GM15510 (cell line): ENCODE measurements around the gene CACNA2D3.

Experiments used
- POLR2A ChIP-seq: IDR thresholded peaks from 3 replicates; pipeline ENCODE4 v1.6.1; 2011; ENCODE audit warnings: borderline replicate concordance; ENCODE audit not compliant: insufficient read length; ENCODE audit errors: extremely low read depth

Gene CACNA2D3

DNA sequence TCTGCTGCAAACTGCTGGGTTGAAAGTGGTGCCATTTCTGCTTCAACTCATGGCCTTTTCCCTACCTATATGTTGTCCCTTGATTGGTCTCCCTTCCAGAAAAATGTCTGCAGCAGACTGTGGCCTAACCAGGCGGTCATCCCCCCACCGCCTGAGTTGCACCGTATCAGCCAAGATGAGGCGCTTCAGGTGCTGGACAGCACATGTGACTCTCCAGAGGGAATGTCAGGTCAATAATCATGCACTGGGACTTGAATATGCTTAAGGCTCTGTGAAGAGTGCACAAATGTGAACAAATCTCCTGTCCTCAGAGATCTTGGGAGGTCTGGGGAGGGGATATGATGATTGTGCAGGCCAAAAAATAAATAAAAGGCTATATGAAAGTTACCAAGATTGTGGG is 773.3 kb downstream of the CACNA2D3 start:
- no peak for TF ChIP-seq POLR2A

DNA sequence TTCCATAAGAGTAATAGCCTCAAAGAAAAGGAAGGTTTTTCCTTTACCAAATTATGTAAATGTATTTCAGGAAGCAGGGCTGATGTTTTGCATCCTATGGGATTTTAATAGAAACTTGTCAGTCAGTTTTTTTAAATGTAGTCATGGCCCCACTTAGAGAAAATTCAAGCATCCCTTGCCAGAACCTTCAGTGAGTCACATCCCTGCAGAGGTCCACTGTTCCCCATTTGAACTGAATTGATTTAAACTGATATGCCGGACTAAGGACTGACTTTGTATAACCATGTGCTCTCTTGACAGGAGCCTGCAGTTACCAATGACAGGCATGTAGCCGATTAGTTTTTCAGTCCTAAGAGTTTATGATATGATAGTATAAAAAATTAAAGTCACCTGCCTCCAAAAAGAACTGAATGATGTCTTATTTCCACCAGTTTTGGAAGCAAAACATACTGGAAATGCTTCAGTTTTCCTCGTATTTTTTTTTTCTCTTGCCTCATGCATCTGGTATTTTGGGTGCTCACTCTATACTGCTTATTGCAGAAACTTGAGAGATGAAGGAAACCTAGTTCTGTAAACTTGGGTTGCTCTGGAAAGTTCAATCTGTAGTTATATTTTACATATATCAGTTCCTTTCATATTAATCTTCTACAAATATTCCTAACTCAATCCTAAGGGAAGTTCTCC is 774.8 kb downstream of the CACNA2D3 start:
- no peak for TF ChIP-seq POLR2A

DNA sequence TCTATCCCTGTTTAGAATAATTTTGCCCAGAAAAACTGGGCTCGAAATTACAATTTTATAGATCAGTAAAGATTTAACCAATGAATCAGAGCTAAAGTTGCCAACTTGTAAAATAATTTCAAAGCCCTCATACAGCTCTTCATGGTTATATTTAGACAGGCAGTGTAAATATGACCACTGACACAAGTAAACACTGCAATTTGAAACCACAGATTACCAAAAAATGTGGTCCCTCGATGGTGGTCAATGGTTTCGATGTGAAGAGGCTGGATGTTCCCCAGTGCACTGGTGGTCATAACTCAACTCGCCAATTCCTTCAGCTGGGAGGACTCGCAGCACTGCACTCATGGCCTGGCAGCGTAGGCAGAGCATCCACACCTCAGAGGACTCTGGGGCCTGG is 776.9 kb downstream of the CACNA2D3 start:
- no peak for TF ChIP-seq POLR2A

DNA sequence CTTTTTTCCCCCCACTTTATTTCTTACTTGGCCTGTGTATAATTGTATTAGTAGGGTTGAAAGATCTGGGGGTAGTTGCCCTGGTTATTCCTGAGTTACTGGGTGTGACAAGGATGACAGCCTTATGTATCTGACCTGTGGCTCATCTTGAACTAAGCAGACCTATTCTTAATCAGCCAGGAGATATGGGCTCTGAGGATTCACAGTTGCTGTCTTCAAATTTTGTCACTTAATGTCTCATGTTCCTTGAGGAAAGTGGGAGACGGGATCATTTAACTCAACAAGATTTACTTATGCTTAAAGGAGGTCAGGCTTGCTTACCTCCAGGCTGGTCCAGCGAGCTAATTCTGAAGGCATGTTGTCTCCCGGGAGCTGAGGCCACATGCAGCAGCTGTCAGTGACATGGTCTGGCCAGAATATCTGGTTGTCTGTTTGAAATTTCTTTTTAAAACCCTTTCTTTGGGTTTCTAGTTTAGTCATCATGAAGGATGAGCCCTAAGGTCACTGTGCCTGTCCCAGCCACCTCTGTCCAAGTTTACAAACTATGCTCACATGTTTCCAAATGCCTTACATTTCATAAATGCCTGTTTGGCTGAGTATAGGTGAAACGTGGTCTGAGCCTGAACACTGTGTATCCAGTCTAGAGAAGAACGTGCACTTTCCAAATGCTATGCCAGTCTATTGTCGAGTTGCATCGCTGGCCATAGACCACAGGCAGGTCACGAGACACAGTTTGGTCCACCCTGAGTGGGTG is 778.7 kb downstream of the CACNA2D3 start:
- TF ChIP-seq POLR2A: no peak

DNA sequence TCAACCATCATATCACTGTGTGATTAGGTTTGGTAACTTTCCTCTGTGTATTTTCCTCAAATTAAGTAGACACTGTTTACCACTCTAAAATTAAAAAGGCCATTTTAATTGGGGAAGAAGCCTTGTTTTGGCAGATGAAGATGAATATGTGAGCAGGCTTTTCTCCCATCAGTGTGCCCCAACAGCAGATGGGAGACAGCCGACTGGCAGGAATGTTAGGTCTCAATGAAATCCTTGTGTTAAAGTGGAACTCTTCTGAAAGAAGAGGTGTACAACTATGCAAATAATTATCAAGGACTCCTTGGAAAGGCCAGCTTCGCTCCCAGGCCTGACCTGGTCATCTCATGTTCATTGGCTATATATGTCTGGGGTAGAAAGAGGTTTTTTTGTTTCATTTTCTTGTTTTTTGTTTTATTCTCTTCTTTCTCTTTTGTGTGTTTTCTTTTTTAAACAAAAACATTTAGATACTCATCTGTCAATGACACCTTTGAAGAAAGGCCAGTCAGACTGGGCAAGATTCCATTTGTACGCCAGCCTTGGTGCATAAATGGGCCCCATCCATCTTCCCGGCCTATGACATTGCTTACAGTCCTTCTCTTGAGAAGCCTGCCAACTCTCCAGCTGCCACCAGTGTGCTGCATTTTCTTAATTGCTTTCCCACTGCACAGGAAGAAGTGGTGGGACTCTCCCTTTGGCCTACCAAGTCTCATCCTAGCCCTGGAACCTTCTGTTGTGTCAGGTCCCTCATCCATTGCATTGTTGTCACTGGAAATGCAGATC is 779.7 kb downstream of the CACNA2D3 start:
- TF ChIP-seq POLR2A: no peak

DNA sequence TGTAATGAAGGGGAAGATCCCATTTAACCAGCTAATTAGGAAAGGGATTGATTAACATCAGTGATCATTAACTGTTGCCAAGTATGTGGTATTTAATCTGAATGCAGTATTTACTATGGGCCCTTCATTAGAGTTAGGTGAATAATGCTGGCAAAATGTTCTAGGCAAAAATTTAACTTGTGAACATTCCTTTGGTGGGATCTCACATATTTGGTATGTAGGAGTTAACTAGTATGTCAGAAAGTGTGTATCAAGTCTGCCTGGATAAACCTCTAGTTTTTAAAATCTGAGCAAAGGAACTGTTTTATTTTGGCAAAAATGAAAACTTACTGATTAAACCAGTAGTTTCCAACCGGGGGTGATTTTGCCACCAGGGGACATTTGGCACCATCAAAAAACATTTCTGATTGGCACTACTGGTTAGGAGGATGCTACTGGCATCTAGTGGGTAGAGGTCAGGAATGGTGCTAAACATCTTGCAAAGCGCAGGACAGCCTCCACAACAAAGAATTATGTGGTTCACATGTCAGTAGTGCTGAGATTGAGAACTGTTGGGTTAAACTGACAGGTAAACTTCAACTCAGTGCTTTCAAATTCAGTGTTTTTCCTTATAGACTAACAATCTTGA is 783.0 kb downstream of the CACNA2D3 start:
- TF ChIP-seq POLR2A: no peak

DNA sequence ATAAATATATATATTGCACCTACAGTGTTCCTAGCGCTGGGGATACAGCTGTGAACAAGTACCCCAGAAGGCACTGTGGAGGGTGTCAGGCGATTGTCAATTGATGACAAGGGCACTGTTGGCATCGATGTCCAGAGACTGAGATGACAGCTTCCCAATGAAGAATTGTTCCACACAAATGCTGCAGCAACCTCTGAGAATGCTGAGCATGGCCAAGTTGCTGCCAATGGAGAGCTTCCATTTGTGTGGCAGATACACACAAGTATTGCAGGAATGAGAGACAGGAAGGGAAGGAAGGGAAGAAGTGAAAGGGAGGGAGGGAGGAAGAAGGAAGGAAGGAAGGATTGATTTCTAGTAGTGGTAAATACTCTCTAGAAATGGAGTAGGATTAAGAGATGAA is 783.6 kb downstream of the CACNA2D3 start:
- no peak for TF ChIP-seq POLR2A

DNA sequence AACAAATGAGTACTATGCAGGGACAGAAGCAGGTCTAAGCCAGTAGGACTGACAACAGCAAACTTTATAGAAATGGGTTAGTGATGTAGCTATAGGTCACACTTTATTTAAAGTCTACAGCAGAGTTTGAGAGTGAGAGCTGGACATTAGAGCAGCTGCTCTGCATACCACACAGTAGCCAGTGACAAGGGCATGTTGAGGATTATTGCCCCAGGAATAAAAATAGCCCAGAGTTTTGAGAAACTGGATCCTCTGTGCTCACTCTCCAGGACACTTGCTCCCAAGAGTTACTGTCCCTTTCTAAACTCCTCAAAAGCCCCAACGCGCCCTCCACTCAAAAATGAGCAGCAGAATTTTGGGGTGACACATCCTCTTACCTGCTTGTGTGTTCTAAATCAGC is 784.4 kb downstream of the CACNA2D3 start:
- TF ChIP-seq POLR2A: no peak

DNA sequence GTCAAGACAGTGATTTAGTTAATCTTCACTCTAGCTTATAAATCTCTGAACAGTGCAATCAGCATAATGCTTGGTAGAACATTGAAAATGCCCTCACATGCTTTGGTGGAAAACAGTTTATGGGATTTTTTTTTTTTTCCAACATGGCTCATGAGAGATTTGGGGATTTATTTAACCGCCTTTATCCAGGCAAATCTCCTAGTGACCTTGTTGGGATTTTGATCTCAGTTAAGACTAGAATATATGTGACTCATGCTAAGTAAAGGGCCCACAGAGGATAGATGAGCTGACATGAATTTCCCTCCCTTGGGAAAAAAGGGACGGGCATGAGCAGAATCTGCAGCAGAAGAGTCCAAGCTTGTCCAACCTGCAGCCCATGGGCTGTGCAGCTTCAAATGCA is 786.8 kb downstream of the CACNA2D3 start:
- TF ChIP-seq POLR2A: no peak

DNA sequence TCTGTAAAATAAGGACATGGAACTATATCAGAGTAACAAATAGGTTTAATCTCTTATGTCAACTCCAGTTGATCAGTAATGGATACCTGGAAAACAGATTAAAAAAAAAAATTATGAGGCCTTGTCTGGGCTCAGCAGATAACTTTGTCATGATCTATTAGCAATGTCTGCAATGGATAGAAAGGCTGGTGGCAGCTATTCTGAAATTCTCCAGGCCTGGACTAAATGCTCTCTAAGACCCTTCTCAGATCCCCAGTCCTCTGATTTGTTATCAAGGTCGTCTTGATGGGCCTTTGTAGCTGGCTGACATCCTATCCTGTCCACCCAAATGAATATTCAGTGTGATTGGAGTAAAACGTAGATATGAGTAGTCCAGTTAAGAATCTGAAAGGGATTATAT is 791.8 kb downstream of the CACNA2D3 start:
- TF ChIP-seq POLR2A: no peak

DNA sequence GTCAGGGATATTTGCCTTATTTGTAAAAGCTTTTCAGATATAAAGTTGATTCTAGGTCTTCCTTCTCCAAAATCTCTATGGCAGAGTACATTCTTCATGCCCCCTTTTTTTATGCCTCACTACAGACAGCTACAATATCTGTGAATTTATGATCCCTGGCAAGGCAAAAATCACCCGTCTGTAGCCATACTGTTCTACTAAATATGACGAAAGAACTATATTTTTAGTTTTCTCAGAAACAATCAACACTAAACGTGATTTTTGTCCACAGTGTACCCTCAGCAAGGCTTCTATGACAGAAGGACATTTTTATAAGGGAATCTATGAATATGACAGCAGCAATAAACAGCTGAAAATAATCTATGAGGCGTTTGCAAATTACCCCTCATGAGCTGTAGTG is 792.8 kb downstream of the CACNA2D3 start:
- TF ChIP-seq POLR2A: no peak

DNA sequence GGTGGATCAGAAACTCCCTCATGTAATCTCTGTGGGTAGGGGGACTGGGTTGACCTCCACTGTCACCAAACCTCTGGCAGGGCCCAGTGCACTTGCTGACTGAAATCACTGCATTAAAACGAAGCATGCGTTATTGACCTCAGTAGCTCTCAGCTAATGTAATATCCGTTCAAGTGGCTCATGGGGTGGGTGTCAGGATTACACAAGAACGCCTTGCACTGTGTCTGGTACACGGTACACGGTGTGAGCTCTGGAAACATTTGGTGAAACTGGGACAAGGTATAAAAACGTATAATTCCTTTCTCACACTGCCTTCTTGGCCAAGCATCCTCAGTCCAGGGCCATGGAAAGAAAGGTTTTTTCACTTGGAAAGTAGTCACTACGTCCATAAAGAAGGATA is 793.6 kb downstream of the CACNA2D3 start:
- TF ChIP-seq POLR2A: no peak

DNA sequence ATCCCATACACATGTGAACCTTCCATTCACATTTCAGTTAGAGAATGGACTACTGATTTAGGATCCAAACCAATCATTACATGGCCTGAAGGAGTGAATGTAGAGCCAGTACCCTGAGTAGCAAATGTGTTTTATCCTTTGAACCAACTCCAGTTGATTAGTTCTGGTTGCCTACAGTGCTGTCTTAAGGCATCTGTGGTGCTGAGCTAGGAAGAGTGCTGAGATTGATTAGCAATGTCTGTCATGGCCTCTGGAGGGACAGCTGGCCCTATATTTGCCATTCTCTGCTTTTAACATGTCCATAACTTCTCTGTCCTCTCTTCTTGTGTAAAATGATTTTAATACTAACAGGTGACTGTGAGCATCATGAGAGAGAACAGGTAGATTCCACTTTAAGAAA is 794.4 kb downstream of the CACNA2D3 start:
- no peak for TF ChIP-seq POLR2A

DNA sequence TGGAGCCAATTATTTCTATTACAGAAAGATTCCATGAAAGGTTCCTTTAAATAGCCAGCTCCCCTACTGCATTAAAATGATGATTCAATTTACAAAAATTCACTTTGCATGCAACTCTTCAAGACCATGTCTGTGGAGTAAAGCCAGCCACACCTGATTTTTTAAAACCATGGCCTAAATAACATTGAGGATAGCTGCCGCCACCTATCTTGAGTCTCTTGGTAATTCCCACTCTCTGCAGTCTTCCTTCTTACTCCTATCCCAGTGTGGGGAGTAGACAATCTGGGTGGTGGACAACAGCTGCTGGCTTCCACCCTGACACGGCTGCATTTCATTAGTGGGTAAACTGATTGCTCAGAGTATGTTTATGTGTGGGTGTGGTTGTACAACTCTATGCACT is 794.8 kb downstream of the CACNA2D3 start:
- no peak for TF ChIP-seq POLR2A

DNA sequence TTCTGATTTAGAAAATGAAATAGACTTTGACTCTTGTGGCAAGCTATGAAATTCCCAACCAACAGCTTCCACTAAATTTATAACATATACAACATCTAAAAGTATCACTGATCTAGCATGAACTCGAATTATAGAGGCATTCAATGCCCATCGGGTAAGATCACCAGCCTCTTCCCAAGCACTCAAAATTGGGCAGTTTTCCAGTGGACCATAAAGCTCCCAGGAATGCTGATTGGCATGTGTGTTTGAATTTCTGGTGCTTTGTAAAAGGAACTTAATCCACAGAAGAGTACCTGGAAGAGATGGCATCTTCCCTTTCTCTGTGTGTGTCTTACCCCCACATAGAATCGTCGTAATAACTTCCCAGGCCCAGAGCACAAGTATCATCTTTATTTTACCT is 795.5 kb downstream of the CACNA2D3 start:
- no peak for TF ChIP-seq POLR2A
